ENCODE measurements around the gene HRH1. TPM values are rescaled to one million over a fixed set of nuclear protein-coding genes. Genes with fewer than 3 reads are reported as not detected.

Gene HRH1
- total RNA-seq, 1 experiment from 2014 or later: 1.3 TPM

- intact Hi-C loops (cut with micrococcal nuclease; ENCODE audit: unreplicated experiment): no loop called here
- Histone ChIP-seq H3K9me3 (no peaks in the 10 kb centered on the region), H3K36me3 (ENCODE audit: control insufficient read depth, insufficient read depth, low read length) (no peaks in the 10 kb centered on the region), H3K4me3 (ENCODE audit: low read depth, low read length) (no peak overlapping the region), H3K27me3 (replicated peaks; ENCODE audit: control insufficient read depth, insufficient read depth, low read length) (no peaks in the 10 kb centered on the region), H3K4me1 (no peaks in the 10 kb centered on the region)
- no peak for DNase-seq
- peaks cover 4% of the 10 kb centered on the region for H3K27me3 Mint-ChIP-seq (ENCODE audit: insufficient read depth, unreplicated experiment)
- H3K9me3 Mint-ChIP-seq (ENCODE audit: unreplicated experiment): no peaks in the 10 kb centered on the region
- ChIA-PET POLR2A (no interaction called here), CTCF (no interaction called here)
- no peaks in the 10 kb centered on the region for H3K4me1 Mint-ChIP-seq (ENCODE audit: low read depth, unreplicated experiment)
- no peak overlapping the region for H3K4me3 Mint-ChIP-seq (ENCODE audit: unreplicated experiment)
- no peak overlapping the region for H3K27ac Mint-ChIP-seq (ENCODE audit: unreplicated experiment)
- no TSS peak for BruUV-seq (replicated peaks)
- H3K36me3 Mint-ChIP-seq (ENCODE audit: insufficient read depth, unreplicated experiment): no peaks in the 10 kb centered on the region
- TF ChIP-seq CTCF (IDR thresholded peaks at IDR 0.05; ENCODE audit: insufficient read depth in 1 of 2, low read depth in 1 of 2, low read length in 1 of 2, severe bottlenecking in 1 of 2, unreplicated experiment in 1 of 2): no peak
These were observed 57.4 kb downstream of the HRH1 start for GRCh38 chr3:11211531-11212298.

DNA sequence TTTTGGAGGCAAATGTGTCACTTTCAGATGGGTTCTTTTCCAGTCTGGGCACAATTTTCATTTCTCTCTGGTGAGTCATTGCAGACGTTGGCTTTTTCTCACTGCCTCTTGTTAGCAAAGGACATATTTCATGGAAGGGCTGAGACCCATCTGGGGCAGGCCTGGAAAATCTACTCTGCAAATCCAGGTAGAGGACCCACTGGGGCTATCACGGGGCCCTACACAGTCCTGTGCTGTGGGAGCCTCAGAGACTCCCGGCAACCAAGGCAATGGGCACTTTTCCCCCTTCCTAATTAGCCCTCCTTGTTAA is 58.0 kb downstream of the HRH1 start:
- no peak for TF ChIP-seq CTCF (IDR thresholded peaks at IDR 0.05; ENCODE audit: insufficient read depth in 1 of 2, low read depth in 1 of 2, low read length in 1 of 2, severe bottlenecking in 1 of 2, unreplicated experiment in 1 of 2)
- H3K36me3 Mint-ChIP-seq (ENCODE audit: insufficient read depth, unreplicated experiment): no peaks in the 10 kb centered on the region
- POLR2A ChIA-PET: no interaction called here
- no peaks in the 10 kb centered on the region for H3K9me3 Mint-ChIP-seq (ENCODE audit: unreplicated experiment)
- H3K27ac Mint-ChIP-seq (ENCODE audit: unreplicated experiment): no peak overlapping the region
- H3K27me3 ChIP-seq (replicated peaks; ENCODE audit: control insufficient read depth, insufficient read depth, low read length): no peaks in the 10 kb centered on the region
- H3K4me1 ChIP-seq: no peaks in the 10 kb centered on the region
- H3K4me3 ChIP-seq (ENCODE audit: low read depth, low read length): no peak overlapping the region
- no peaks in the 10 kb centered on the region for H3K36me3 ChIP-seq (ENCODE audit: control insufficient read depth, insufficient read depth, low read length)
- H3K9me3 ChIP-seq: no peaks in the 10 kb centered on the region
- H3K4me1 Mint-ChIP-seq (ENCODE audit: low read depth, unreplicated experiment): no peaks in the 10 kb centered on the region
- BruUV-seq (replicated peaks): no TSS peak
- H3K27me3 Mint-ChIP-seq (ENCODE audit: insufficient read depth, unreplicated experiment): peaks cover 4% of the 10 kb centered on the region
- no peak for DNase-seq
- H3K4me3 Mint-ChIP-seq (ENCODE audit: unreplicated experiment): no peak overlapping the region
- CTCF ChIA-PET: no interaction called here
- intact Hi-C loops (cut with micrococcal nuclease; ENCODE audit: unreplicated experiment): no loop called here

DNA sequence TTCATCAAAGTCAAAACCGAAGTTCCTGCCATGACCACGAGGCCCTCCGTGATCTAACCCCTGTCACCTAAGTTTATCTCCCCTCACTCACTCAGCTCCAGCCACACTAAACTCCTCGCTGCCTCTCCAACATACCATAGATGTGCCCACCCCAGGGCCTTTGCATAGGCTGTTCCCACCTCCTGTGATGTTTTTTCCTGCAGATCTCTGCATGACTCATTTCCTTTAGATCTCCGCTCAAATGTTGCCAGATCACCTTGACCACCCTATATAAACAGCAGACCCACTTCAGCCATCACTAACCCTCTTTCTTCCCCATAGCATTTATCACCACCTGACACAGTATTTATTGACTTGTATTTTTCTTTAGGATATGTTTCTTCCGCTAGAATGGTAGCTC is 58.5 kb downstream of the HRH1 start:
- no peaks in the 10 kb centered on the region for H3K9me3 ChIP-seq
- Mint-ChIP-seq H3K4me3 (ENCODE audit: unreplicated experiment) (no peak overlapping the region), H3K36me3 (ENCODE audit: insufficient read depth, unreplicated experiment) (no peaks in the 10 kb centered on the region), H3K4me1 (ENCODE audit: low read depth, unreplicated experiment) (no peaks in the 10 kb centered on the region), H3K27ac (ENCODE audit: unreplicated experiment) (no peak overlapping the region), H3K27me3 (ENCODE audit: insufficient read depth, unreplicated experiment) (peaks cover 4% of the 10 kb centered on the region), H3K9me3 (ENCODE audit: unreplicated experiment) (no peaks in the 10 kb centered on the region)
- DNase-seq: no peak
- H3K36me3 ChIP-seq (ENCODE audit: control insufficient read depth, insufficient read depth, low read length): no peaks in the 10 kb centered on the region
- BruUV-seq (replicated peaks): no TSS peak
- no peak for TF ChIP-seq CTCF (IDR thresholded peaks at IDR 0.05; ENCODE audit: insufficient read depth in 1 of 2, low read depth in 1 of 2, low read length in 1 of 2, severe bottlenecking in 1 of 2, unreplicated experiment in 1 of 2)
- intact Hi-C loops (cut with micrococcal nuclease; ENCODE audit: unreplicated experiment): no loop called here
- no peaks in the 10 kb centered on the region for H3K27me3 ChIP-seq (replicated peaks; ENCODE audit: control insufficient read depth, insufficient read depth, low read length)
- ChIA-PET CTCF (no interaction called here), POLR2A (no interaction called here)
- no peak overlapping the region for H3K4me3 ChIP-seq (ENCODE audit: low read depth, low read length)
- H3K4me1 ChIP-seq: no peaks in the 10 kb centered on the region
